CD4-positive, alpha-beta T cell treated with Interleukin-21 for 1 hour (primary cell): Measurements from ENCODE around the gene CDH23.
A peak's percentile ranks its signal among the peaks of the same experiment; 100 is the strongest.

ENCODE experiments used
- DNase-seq: peaks from one replicate; pipeline ENCODE4 v3.0.0-alpha.2; 2020

The CDH23 gene

GRCh38 chr10:71423901-71424300 lies 27.2 kb downstream of the CDH23 start:
- DNase-seq: no peak

GRCh38 chr10:71424496-71425194 lies 27.9 kb downstream of the CDH23 start:
- no peak for DNase-seq

DNA sequence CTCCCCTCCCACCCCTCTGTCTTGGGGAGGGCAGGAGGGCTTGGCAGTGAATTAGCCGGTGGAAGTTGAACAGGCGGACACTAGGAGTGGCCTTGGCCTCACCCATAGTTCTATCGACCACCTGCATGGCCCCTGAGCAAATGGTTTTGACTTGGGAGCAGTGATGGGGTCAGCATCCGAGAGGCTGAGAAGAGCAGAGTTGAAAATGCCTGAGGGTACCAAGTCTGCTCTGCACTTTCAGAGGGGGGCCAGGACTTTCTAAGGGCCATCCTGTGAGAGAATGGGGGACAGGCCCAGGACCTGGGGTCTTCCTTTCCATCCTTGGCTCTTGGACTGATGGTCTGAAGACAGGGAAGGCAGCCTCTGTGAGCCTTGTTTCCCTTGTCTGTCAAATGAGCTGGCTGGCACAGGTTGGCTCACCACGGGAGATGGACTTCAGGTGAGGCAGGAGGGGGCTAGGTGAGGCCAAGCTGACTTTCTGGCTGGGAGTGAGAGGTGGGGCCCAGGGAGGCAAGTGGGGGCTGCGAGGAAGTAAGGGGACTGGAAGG lies 29.4 kb downstream of the CDH23 start:
- DNase-seq: no peak

GRCh38 chr10:71427246-71427645 lies 30.5 kb downstream of the CDH23 start:
- no peak for DNase-seq

GRCh38 chr10:71429304-71429703 lies 32.6 kb downstream of the CDH23 start:
- DNase-seq: no peak

DNA sequence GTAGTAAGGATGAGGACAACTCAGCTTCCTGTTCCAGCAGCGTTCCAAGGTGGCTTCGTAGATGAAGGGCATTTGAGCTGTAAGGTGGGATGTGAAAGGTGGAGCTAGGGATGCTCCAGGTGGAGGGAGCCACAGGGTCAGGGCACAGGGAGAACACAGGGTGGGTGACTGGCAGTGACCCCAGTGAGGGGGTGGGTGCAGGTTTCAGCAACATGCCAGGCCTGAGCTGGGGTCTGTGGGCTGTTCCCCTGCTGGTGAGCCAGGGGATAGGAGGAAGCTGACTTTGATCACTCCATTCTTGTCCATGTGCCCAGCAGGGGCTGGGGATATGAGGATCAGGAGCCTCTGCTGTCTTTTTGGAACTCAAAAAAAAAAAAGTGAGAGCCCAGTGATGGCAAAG lies 33.2 kb downstream of the CDH23 start:
- DNase-seq: no peak

DNA sequence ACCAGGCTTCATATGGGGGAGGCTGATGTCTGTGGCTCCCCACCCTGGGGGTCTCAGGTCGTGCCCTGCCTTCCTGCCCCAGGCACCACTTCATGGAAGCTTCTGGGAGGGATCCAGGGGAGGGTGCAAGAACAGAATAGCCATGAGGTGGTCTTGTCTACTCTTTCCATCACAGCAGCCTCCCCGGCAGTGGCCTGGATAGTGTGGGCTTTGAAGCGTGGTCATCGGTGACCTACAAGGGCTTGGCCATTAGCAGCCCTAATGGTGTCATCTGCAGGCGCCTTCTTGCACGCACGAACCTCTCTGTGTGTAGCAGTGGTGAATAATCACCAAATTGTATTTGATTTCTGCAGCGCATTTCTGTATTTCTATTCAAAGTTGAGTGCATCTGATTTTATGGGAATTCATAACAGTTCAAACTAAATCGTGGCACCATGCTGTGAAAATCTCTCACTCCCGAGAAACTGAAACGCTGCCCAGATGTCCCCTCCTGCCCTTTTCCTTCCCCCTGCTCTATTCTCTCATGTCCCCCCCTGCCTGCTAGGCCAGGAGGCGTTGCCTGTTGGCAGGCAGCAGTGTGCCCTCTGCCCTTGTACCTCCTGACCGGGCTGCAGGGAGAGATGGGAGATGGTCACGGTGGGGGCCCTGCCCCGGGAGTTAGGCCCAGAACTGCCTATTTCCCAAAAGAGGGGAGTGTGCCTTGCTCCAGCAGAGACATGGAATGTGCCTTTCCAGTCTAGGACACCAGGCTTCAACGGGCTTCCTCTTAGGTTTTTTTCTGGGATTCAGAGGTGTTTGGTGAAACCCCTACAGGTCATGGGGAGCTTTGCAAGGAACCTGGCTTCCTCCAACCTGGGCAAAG lies 34.8 kb downstream of the CDH23 start:
- DNase-seq: no peak

DNA sequence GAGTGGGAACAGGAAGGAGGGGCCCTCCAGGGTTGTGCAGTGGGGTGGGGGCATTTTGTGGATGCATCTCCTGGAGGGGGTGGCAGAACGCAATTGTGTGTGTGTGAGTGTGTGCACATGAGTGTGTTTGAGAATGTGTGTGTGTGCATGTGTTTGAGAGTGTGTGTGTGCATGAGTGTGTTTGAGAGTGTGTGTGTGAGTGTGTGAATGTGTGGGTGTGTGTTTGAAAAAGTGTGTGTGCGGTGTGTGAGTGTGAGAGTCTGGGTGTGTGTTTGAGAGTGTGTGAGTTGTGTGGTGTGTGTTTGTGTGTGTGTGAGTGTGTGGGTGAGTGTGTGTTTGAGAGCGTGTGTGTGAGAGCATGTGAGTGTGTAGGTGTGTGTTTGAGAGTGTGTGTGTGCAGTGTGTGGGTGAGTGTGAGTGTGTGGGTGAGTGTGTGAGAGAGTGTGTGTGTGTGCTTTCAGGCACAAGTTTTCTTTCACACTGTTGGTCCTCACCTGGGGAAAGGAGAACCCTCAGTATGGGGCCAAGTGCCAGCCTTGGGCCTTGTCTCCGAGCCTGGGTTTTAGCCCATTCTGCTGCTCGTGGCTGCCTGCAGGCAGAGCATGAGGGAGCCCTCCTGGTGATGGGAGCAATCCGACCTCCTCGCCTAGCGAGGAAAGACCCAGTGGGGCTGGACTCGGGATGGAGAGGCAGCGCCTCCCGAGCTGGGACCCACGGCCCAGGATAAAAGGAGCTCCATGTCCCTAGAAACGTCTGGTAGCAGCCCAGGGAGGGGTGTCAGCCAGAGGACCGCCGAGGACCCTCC lies 35.6 kb downstream of the CDH23 start:
- DNase-seq: no peak

- DNase-seq: no peak
Measured at GRCh38 chr10:71432956-71433767, 36.4 kb downstream of the CDH23 start.

- peak; percentile 26 for DNase-seq
Measured at GRCh38 chr10:71433768-71434744, 37.3 kb downstream of the CDH23 start.

DNA sequence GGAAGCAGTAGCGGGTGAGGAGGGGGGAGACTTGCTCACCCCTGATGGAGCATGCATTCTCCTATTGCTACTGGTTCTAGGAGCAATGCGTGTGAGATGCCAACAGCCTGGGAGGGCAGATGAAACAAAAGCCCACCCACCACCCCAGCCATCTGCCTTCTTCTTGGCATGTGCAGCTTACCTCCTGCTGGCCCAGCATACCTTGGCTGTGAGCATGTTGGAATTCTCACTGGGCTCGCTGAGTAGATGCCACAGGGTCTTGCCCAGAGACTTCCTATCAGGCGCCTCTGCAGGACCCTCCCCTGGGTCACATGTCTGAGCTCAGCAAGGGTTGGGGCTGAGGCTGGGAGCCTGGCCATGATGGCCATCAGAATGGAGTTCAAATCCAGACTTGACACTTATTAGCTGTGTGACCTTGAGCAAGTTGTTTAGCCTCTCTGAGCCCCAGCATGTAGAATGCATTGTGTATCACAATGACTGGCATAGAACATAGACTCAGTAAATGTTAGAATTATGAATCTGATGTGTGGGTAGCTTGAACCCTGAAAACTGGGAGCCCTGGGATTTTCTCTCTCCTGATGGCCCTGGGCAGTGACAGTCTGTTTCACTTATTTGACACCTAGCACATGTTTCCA lies 38.2 kb downstream of the CDH23 start:
- DNase-seq: no peak

DNA sequence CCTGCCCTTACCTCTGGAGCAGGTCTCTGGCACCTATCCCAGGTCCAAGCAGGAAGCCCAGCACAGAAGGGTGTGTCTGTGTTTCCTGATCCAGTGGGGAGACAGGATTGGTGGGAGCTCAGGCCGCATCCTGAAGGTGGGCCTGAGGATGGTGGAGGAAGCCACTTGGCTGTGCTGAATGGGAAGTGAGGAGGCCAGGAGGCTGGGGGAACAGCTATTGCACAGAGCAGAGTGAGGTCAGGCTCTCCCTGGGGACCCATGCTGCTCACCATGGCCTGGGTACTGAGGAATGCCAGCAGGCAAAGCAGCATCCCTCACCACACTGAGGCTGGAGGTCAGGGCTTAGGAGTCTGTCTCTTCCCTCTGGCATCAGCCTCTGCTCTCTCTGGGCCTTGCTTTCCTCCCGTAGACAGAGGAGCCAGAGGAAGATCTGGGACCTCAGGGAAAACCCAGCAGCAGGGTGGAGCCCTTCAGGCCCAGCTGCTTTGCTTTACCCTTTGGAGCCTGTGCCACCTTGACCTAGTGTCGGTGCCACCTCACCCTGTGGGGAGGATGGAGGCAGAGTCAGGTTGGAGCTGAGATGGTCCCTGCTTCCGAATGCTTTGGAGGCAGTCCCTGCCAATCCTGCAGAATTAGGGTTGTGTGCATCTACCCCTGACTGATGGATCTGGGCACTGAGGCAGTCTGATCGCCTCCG lies 39.0 kb downstream of the CDH23 start:
- DNase-seq: no peak

DNA sequence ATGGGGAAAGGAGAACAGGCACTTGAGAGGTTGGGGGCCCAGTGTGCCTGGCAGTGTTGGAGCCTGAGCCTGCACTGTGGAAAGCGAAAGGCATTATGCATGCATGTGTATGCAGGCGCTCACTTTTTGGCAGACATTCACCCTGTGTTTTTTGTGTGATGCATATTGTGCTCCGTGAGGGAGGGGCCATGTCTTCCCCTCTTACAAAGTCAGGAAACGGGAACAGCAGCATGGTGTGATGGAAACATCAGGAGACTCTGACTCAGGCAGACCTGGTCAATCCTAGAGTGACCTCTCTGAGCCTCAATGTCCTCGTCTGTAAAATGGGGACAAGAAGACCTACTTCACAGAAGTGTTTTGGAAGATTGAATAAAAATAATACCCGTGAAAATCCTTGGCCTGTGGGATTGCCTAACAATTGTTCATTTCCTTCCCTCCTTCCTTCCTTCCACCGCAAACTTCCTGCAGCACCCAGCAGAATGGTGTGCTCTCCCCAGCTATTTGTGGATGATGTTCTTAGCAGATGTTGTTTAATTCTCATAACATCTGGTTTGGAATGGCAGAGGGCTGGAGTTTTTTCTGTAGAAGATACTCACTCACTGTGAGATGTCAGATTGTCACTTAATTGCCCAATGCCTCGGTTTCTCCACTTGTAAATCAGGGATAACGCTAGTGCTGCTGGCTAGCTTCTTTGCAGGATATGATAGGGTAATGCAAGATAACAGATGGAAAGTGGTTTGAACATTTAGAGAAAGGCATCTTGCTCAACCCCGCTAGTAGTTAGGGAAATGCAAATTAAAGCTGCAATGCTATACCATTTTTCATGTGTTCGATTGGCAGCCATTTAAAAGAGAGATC lies 39.8 kb downstream of the CDH23 start:
- no peak for DNase-seq

DNA sequence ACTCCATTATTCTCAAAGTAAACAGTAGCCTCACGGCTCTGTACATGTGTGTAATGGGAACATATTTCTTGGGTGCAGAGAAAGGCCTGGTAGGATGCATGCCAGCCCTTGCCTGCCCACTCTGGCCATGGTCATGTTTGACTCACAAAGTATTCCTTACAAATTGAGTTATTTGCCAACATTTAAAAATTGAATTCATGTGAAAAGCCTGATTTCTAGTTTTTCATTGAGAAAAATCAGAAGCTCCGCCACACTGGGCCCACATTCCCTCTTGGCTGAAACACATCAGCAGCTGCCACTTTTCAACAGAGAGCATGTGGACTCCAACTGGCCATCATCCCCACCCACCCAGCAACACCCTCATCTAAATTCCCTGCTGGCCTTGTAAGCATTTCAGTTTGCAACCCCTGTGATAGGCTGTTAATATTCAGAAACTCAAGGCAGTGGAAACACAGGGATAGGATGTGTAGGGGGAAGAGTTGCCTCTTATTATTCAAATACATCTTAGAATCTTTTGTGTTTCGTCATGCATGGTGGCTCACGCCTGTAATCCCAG lies 40.9 kb downstream of the CDH23 start:
- DNase-seq: no peak

- no peak for DNase-seq
Measured at GRCh38 chr10:71438761-71439160, 42.0 kb downstream of the CDH23 start.

DNA sequence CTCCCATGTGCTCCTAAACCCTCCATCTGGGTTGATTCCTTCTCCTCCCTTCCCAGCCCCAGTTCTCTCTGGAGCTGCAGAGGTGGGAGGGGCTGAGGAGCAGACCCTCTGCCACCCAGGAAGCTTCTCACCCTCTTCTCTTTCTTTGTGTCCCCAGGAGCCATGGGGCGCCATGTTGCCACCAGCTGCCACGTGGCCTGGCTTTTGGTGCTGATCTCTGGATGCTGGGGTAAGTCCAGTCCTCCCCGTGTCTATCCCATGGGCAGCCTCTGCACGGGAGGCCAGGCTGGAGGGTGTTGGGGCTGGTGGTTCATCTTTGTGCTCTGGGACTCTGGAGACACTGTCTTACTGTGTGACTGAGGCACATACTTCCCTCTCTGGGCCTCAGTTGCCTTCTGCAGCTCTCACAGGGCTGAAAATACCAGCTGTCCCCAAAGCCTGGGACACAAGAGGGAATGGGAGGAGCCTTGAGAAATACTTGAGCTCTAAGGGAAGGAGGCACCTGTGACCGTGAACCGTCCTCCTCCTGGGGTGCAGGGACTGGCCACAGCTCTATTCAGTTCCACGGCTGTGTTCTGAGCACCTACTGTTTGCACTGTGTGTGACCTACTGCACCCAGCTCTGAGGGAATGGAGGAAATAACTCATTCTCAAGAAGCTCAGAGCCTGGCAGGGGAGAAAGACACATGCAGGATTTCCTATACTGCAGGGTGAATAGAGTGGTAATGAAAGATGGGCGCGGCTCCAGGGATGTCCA lies 43.1 kb downstream of the CDH23 start:
- no peak for DNase-seq

- DNase-seq: no peak
Measured at GRCh38 chr10:71440506-71441035, 43.9 kb downstream of the CDH23 start.

DNA sequence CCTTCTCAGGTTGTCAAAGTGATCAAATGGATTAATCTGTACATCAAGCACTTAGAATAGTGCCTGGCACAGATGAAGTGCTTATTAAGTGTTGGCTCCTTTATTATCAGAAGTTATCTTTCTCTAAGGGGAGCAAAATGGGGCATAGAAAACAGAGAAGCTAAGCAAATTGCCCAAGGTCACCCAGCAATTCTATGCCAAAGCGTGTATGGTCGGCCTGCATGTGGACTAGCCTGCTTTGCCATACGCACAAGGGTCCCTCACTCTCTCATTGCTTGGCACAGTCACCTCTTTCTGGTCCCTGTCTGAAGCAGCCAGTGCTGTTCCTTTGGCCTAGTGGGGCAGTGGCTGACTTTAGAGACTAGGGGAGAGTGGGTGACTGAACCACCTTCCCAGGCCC lies 45.3 kb downstream of the CDH23 start:
- DNase-seq: no peak
